DMS79 (cell line): Measurements from ENCODE around the gene CPSF3.

ENCODE experiments used
- DNase-seq: peaks from one replicate; lab custom pipeline; 2025; lab: John Stamatoyannopoulos, UW

Gene CPSF3

DNA sequence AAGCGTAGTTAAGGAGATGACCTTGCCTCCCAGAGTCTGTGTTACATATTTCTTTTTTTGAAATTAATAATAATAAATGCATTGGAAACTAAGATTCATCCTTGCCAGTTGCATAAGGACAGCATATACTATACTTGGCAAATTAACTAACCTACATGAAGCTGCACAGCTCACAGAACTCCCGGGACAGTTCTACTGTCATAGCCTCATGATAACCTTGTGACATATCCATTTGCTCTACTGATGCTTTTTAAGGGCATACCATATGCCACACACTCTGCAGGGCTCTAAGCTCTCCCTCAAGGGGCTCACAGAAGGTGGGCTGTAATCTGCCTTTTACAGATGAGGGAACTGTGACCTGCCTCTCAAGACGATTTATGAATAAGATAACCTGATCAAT lies 3.9 kb upstream of the CPSF3 start:
- no peak for DNase-seq

DNA sequence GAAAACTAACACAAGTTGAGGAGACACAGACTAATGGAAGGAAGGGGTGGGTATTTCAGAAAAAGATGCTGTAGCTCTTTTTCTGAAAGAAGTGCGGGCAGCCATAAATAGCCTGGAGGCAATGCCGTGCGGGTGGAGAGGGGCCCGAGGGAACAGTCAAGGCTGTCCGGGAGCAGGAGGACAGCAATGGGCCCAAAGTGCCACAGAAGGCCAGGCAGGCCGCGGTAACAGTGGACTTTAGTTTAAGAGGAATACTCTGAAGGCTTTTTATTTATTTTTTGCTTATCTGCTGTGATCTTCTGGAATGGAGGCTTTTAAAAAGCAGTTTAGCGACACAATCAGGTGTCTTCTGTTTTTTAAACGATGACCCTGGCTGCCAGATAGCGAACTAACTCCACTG lies 3.0 kb upstream of the CPSF3 start:
- DNase-seq = no peak

DNA sequence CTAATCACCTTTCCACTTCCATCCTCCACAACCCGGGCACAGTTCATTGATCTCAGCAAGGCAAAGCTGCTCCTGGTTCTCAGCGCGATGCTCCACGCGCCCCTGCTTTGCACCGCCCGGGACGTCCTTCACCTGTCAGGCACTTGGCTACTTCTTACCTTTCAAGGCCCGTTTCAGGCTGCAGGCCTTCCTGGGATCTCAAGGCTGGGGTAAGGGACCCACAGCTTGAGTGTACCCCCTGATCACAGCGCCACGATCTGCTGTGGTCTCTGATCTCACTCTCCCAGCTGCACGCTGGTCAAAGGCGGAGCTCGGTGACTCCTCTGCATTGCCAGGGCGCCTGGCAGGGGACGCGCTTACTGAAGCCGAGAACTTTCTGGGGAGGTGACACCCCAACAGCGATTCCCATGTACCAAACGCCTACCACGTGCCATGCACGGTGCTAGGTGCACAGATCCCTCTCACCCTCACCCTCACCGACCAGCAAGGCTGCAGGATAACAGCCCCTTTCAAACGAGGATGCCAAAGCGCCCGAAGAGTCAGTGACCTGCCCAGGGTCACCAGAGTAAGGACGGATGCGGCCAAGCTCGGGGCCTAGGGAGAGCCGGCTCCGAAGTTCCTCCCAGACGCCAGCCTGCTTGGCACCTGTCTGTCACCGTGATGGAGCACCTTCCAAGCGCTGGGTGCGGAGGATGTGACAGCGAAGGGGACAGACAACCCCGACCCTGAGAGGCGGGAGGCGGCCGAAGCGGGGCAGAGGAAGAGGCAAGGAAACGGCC lies 944 bp upstream of the CPSF3 start:
- DNase-seq = no peak

DNA sequence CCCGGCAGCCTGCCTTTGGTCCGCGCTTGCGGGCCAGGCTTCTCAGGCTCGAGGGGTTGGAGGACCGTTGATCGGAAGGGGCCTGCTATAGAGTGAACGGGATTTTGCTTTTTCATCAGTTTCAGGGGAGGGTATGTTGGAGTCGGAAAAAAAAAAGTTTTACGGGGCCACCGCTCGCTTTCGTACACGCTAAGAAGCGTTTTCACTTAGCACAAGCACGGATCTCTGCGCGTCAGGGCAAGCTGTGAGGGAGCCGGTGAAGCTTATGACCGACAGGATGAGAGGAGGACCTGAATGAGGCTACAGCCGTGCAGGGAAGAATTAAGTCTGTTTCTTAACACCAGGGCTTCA lies 443 bp downstream of the CPSF3 start:
- DNase-seq = no peak

DNA sequence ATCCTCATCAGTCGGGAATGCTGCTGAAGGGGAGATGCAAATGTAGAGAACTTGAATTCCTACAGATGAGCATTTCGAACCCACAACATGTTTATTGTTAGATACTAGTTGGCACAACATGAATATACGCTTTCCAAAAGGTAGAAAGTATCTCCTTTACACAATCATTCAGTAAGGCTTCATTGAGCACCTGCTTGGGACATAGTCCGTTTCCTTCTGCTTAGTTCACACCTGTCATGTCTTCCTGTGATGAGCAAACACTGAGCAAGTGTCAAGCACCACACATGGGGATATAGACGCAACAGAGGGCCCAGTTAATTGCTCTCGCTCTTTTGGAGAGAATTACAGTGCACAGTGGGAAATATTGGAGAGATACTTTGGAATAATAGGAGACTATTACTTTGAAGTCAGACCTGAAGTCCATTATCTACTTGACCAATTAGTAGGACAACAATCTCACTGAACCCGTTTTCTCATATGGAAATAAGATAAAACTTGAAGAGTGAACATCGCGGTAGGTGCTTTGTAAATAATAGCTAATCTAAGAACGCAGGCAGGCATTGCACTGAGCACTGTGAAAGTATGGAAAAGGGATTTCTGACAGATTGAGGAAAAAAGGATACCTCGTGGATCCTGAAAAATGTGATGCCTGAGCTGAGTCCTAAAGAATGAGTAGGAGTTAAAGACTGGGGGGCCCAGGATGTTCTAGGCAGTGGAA lies 1.2 kb downstream of the CPSF3 start:
- no peak for DNase-seq

DNA sequence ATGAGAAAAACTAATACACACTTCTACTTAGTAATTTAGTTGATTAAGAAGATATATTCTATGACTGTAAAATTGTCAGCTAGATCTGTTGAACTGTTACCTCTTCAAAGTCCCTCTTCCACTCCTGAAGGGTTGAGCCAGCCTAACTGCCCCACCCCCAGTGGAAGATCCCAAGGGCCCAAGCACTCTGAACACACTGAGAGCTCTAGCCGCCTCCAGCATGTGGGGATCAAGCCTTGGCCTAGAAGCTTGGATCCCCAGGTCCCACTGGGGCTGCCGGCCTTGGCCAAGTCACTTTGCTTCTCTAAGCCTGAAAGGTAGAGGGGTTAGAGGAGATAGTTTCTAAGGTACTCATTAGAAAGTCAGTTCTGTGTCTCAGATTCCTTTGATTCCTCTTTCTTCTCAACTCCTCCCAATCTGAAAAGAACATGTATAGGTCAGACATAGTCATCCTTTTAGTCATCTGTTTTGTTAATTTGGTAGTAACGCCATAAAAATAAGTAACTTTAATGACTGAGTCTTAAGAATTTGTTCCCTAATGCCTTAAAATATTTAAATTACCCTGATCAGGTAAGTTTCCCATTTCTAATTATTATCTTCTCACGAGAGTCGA lies 5.6 kb downstream of the CPSF3 start:
- DNase-seq = no peak

DNA sequence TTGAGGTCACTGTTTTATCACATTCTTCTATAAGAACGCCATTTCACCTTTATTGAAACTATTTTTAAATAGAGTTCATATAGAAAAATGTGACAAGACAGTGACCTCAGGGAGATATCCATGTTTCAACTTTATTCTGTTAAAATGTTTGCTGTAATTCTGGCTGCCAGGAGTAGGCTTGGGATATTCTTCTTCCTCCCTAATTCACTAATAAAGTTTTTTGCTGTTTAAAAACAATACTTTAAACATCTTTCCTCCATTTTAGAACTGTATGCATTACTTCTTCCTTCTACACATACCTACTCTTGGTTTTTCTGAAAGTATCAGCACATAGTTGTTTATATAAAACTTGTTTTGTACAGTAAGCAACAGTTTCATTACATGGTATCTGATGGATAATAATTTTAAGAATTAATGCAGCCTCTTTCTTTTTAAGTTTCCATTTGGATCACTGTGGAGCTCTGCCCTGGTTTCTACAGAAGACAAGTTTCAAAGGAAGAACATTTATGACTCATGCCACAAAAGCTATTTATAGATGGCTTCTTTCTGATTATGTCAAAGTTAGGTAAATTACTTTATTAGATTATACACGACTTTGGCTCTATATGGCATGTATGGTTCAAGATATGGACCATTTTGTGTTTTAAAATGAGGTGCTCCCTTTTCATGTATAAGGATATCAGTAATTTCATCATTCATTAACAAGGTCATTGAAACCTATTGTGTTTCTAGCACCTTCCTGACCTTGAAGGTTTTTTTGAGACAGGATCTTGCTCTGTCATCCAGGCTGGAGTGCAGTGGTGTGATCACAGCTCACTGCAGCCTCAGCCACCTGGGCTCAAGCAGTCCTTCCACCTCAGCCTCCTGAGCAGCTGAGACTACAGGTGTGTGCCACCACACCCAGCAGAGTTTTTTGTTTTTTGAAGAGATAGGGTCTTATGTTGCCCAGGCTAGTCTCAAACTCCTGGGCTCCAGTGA lies 7.2 kb downstream of the CPSF3 start:
- DNase-seq = no peak

DNA sequence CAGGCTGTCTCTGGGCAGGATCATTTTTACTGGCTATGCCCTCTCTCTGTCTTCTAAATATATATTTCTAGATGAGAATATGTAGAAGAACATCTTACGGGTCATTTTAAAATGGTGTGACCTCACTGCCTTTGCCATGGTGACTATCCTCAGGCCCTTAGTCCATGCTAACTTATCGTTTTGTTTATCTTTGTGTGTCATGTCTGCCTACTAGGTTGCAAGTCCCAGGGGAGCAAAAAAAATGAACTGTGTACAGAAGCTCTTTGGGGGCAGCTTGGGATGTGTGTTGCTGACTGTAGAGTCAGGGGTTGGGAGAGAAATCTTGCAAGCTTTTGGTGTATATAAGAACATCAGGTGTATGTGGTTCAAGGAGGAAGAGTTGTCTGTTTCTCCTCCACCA lies 11.0 kb downstream of the CPSF3 start:
- no peak for DNase-seq

DNA sequence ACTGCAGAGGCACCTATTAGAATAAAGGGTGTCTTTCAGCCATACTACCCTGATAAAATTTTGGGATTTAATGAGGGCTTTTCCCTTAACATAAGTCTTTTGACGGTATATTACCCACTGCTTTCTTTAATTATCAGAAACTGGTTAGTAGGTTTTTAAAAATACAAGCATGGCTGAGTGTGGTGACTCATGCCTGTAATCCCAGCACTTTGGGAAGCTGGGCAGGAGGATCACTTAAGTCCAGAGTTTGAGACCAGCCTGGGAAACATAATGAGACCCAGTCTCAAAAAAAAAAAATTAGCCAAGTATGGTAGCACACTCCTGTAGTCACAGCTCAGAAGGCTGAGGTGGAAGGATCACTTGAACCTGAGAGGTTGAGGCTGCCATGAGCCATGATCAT lies 16.1 kb downstream of the CPSF3 start:
- DNase-seq = no peak

DNA sequence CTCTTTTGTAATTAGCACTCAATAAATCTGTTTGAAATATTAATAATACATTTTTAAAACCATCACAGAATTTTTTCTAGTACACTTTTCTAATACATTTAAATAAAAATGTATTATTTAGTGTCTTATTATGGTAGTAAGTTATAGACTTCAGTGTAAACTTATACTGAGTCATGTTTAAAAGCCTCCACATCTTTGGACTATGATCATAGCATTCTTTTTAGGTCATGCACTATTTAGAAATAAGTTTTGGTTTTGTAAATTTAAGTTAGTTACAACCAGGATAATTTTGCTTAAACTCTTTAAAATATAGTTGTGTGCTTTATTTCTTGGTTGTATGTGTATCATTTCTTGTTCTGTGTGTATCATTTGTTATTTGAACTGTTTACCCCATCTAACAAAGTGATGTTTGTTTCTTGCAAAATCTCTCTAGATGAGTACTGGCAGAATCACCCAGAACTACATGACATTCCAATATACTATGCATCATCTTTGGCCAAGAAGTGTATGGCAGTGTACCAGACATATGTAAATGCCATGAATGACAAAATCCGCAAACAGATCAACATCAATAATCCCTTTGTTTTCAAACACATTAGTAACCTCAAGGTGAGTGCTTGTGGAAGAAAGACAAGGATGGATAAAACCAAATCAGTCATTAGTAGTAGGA lies 16.7 kb downstream of the CPSF3 start:
- DNase-seq = no peak

DNA sequence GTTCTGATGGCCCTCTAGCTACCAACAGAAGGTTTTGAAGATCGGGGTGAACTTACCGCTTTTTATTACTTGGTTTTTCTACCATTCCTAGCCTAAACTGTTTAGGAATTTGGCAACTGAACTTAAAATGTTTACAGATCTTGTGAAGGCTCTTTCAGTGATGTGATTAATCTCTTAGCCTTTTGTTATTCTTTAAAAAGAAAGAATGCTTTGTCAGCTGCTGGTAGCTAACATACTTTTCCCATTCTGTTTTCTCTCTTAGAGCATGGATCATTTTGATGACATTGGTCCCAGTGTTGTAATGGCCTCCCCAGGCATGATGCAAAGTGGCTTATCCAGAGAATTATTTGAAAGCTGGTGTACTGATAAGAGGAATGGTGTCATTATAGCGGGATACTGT lies 18.1 kb downstream of the CPSF3 start:
- no peak for DNase-seq

DNA sequence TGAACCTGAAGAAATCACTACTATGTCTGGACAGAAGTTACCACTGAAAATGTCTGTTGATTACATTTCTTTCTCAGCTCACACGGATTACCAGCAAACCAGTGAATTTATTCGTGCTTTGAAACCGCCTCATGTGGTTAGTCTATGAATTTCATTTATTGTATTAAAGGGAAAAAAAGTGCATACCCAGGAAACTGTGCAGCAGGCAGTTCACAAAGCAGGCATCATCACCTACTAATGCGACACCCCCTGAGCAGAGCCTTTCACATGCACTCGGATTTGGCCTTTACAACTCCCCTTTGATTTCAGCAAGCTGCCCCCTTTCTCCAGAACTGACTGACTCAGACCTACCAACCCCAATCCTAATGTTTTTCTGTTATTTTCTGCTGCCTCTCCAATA lies 20.1 kb downstream of the CPSF3 start:
- DNase-seq = peak; percentile 23

DNA sequence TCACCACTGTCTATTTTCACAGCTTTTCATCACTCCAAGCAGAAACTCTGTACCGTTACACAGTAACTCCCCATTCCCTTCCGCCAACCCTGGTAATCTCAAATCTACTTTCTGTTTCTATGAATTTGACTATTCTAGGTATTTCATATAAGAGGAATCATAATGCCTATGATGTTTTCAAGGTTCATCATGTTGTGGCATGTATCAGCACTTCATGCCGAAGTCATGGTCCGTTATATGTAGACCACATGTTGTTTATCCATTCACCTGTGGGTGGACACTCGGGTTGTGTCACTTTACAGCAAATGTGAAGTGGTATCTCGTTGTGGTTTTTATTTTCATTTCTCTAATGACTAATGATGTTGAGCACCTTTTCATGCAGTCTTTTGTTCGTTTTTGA lies 21.6 kb downstream of the CPSF3 start:
- DNase-seq = peak; percentile 10

DNA sequence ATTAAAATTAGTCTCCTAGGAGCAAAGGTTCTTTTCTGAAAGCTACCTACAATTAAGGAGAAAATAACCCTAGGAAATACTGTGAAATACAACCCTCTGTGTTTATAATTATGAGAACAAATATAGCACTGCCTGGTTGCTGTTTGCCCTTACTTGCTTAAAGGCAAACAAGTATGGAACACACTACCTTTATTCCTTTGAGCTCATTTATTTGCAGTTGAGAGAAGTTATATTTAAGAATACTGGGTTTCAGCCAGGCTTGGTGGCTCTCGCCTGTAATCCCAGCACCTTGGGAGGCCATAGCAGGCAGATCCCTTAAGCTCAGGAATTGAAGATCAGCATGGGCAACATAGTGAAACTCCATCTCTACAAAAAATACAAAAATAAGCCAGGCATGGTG lies 27.8 kb downstream of the CPSF3 start:
- no peak for DNase-seq

DNA sequence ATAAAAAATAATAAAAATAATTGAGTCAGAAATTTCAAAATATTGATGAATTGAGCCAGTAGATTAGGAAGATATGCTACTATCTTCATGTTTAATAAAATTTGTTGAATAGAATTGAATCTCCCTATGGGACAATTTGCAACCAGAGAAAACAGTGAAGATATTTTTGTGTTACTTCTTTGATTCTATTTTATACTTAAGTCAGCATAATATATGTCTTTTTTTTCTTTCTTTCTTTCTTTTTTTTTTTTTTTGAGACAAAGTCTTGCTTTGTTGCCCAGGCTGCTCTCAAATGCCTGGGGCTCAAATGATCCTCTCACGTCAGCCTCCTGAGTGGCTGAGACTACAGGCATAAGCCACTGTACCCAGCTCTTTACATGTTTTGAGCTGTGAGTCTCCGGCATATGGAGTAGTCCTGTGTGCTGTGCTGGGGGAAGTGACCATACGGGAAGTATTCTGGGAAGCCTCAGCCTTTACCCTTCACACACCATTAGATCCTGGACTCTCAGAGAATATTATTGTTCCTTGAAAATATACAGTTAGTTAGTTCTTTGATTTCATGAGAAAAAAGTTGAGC lies 37.1 kb downstream of the CPSF3 start:
- DNase-seq = no peak

DNA sequence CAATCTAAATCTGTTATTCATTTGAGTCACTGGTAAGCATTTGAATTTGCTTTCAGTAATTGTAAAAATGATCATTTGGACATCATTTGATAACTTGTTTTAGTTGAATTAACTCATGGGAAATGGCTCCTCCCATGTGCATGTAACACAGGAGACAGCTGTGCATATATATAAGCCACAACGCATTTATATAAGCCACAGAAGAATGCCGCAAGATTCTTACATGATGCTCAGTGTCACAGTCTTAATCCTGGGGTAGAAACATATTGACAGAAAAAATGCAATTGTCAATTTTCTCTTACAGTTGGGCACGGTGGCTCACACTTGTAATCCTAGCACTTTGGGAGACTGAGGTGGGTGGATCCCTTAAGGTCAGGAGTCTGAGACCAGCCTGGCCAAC lies 37.6 kb downstream of the CPSF3 start:
- no peak for DNase-seq

DNA sequence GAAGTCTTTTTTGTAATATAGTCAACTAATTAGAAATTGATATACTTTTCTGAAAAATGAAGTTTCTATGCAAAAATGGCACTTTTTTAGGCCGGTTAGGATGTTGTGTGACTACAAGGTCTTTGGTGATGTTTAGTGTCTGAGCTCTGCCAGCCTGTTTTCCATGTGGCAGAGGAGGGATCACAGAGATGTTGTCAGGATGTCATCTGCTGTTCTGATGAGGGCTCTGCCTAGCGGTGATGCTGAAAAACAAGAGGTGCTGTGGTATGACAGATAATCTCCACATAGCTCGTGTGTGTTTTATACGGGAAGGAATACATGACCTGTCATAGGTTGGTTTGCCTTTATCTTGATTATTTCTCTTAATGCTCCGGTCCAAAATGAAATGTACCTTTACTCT lies 38.9 kb downstream of the CPSF3 start:
- DNase-seq = no peak

DNA sequence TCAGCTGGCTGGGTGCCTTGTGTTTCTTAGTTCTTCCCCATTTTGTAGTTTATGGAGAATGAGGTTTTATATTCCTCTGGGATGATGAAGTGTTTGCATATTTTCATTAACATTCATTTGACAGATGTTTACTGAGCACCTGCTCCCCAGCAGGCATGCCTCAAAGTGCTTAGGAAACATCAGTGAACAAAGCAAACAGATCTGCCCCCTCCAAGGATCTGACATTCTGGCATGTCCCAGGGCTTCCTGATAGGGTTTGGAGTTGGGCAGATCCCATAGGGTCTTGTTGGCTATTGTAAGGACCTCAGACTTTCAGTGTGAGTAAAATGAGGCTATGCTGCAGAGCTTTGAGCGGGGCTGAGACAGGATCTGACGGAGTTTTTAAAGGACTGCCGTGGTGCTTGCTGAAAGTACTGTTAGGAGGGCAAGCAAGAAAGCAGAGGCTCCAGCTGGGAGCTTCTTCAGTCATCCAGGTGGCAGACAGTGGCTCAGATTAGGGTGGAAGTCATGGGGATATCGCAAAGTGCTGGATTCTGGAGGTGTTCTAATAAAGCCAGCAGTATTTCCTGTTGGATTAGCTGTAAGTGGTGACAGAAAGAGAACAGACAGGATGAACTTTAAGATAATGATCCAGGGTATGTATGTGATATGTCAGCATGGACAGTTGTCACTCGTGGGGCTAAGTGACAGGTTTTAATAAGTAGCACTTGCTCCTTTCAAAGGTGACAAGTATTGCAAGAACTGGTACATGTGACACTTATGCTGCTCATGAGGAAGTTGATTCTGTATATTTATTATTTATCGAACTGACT lies 39.6 kb downstream of the CPSF3 start:
- DNase-seq = peak; percentile 56

DNA sequence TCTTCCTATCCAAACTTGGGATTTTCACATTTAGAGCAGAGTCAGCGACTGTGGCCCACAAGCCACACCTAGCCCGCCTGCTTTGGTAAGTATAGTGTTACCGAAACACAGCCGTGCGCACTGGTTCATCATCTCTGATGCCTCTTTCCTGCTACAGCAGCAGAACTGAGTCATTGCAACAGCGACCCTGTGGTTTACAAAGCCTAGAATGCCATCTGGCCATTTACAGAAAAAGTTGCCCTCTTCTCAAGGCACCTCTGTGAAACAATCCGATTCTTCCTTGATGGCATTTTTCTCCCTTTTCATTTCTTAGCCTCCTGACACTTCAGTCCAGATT lies 40.2 kb downstream of the CPSF3 start:
- no peak for DNase-seq

DNA sequence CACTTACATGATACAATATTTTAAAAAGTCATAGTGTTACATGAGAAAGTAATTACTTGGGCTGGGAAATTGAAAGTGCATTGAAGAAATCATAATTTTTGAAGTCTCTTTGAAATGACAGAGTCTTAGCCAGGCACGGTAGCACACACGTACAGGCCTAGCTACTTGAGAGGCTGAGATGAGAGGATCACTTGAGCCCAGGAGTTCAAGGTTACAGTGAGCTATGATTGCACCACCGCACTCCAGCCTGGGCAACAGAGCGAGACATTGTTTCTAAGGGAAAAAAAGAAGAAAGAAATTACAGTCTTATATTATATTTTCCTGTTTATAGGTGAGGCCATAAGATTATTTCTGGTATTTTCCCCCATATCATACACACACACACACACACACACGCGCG lies 41.7 kb downstream of the CPSF3 start:
- no peak for DNase-seq
